WERI-Rb-1 (cell line): Measurements from ENCODE around the gene EYS.

Experiments used
- DNase-seq: peaks from one replicate; pipeline ENCODE4 v3.0.0-alpha.2; 2020
- H3K27ac ChIP-seq: fragments of 250-450 bp; sonication (Bioruptor Pico); 2 replicates; pipeline ENCODE4 v1.5.1; 2020; ENCODE audit warnings: mild to moderate bottlenecking, moderate library complexity
- H3K27me3 ChIP-seq: fragments of 250-450 bp; sonication (Bioruptor Pico); 2 replicates; pipeline ENCODE4 v1.5.1; 2021; ENCODE audit warnings: mild to moderate bottlenecking, low read depth, moderate library complexity; ENCODE audit not compliant: insufficient read depth, severe bottlenecking
- H3K36me3 ChIP-seq: fragments of 250-450 bp; sonication (Bioruptor Pico); 2 replicates; pipeline ENCODE4 v1.5.1; 2020; ENCODE audit warnings: mild to moderate bottlenecking, moderate library complexity
- H3K4me3 ChIP-seq: 2 replicates; pipeline ENCODE4 v1.5.1; 2011; ENCODE audit warnings: low read depth, mild to moderate bottlenecking, control low read depth, low read length
- H3K9me3 ChIP-seq: fragments of 250-450 bp; sonication (Bioruptor Pico); 2 replicates; pipeline ENCODE4 v1.5.1; 2021; ENCODE audit warnings: mild to moderate bottlenecking, moderate library complexity; ENCODE audit not compliant: severe bottlenecking
- CTCF ChIP-seq: IDR thresholded peaks from 2 replicates; pipeline ENCODE4 v1.5.1; 2011; ENCODE audit warnings: low read depth, mild to moderate bottlenecking, control low read depth, inconsistent platforms, low read length

Gene EYS

GRCh38 chr6:64969139-64969538 is 737.9 kb downstream of the EYS start:
- TF ChIP-seq CTCF: no peak
- no peaks in the 10 kb centered on the region for H3K36me3 ChIP-seq

GRCh38 chr6:64955435-64955848 is 751.6 kb downstream of the EYS start:
- TF ChIP-seq CTCF: no peak
- H3K27ac ChIP-seq: no peak overlapping the region
- no peaks in the 10 kb centered on the region for H3K9me3 ChIP-seq
- no peak for DNase-seq
- no peak overlapping the region for H3K4me3 ChIP-seq
- no peaks in the 10 kb centered on the region for H3K36me3 ChIP-seq
- no peaks in the 10 kb centered on the region for H3K27me3 ChIP-seq

More at GRCh38 chr6:64969139-64969538, 737.9 kb downstream of the EYS start:
- no peak overlapping the region for H3K4me3 ChIP-seq
- no peaks in the 10 kb centered on the region for H3K9me3 ChIP-seq
- no peaks in the 10 kb centered on the region for H3K27me3 ChIP-seq
- no peak overlapping the region for H3K27ac ChIP-seq
- DNase-seq: no peak

DNA sequence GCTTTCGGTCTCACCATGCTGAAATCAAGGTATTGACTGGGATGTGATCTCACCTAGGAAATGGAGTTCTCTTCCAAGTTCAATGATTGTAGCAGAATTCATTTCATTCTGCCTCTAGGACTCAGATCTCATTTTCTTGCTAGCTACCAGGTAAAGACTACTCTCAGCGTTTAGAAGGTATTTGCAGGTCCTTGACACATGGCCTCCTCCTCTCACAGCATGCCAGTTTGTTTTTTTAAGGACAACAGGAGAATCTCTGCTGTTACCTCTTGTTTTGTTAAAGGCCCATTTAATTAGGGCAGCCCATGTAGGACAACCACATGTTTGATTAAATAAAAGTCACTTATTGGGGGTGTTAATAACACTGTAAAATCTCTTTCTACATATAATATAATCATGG is 757.8 kb downstream of the EYS start:
- no peaks in the 10 kb centered on the region for H3K27me3 ChIP-seq
- no peaks in the 10 kb centered on the region for H3K36me3 ChIP-seq
- DNase-seq: no peak
- no peak for TF ChIP-seq CTCF
- H3K27ac ChIP-seq: no peak overlapping the region
- H3K4me3 ChIP-seq: no peak overlapping the region
- no peaks in the 10 kb centered on the region for H3K9me3 ChIP-seq

GRCh38 chr6:64948261-64948660 is 758.8 kb downstream of the EYS start:
- no peaks in the 10 kb centered on the region for H3K9me3 ChIP-seq
- no peaks in the 10 kb centered on the region for H3K36me3 ChIP-seq
- no peaks in the 10 kb centered on the region for H3K27me3 ChIP-seq
- H3K27ac ChIP-seq: no peak overlapping the region
- no peak overlapping the region for H3K4me3 ChIP-seq
- no peak for DNase-seq
- TF ChIP-seq CTCF: no peak

GRCh38 chr6:64945450-64945849 is 761.6 kb downstream of the EYS start:
- Histone ChIP-seq H3K36me3 (no peaks in the 10 kb centered on the region), H3K27ac (no peak overlapping the region), H3K27me3 (no peaks in the 10 kb centered on the region), H3K4me3 (no peak overlapping the region), H3K9me3 (no peaks in the 10 kb centered on the region)
- TF ChIP-seq CTCF: no peak
- DNase-seq: no peak

GRCh38 chr6:64932486-64932885 is 774.5 kb downstream of the EYS start:
- no peak for DNase-seq
- H3K27ac ChIP-seq: no peak overlapping the region
- H3K9me3 ChIP-seq: no peaks in the 10 kb centered on the region
- no peak overlapping the region for H3K4me3 ChIP-seq
- TF ChIP-seq CTCF: no peak
- no peaks in the 10 kb centered on the region for H3K27me3 ChIP-seq
- no peaks in the 10 kb centered on the region for H3K36me3 ChIP-seq
